ENCODE data around the gene PABPC4L.

DNA sequence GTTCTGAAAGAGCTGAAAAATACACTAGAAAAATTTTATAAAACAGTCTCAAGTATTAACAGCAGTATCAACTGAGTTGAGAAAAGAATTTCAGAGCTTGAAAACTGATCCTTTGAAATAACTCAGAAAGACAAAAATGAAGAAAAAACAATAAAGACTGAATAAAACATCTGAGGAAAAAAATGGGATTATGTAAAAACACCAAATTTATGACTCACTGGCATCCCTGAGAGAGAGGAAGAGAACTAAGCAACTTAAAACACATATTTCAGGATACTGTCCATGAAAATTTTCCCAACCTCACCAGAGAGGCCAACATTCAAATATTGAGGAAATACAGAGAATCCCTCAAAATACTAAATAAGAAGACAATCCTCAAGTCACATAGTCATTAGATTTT, 22.9 kb downstream of the PABPC4L start:
- TF ChIP-seq, protein P1, sequence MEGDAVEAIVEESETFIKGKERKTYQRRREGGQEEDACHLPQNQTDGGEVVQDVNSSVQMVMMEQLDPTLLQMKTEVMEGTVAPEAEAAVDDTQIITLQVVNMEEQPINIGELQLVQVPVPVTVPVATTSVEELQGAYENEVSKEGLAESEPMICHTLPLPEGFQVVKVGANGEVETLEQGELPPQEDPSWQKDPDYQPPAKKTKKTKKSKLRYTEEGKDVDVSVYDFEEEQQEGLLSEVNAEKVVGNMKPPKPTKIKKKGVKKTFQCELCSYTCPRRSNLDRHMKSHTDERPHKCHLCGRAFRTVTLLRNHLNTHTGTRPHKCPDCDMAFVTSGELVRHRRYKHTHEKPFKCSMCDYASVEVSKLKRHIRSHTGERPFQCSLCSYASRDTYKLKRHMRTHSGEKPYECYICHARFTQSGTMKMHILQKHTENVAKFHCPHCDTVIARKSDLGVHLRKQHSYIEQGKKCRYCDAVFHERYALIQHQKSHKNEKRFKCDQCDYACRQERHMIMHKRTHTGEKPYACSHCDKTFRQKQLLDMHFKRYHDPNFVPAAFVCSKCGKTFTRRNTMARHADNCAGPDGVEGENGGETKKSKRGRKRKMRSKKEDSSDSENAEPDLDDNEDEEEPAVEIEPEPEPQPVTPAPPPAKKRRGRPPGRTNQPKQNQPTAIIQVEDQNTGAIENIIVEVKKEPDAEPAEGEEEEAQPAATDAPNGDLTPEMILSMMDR (IDR thresholded peaks at IDR 0.05), result no peak
- TF ChIP-seq TEAD4 (IDR thresholded peaks at IDR 0.05; ENCODE audit: borderline replicate concordance, insufficient read depth) (no peak), CHD2 (IDR thresholded peaks at IDR 0.05; ENCODE audit: low read length, partially characterized antibody) (no peak), POLR2AphosphoS5 (IDR thresholded peaks at IDR 0.05; ENCODE audit: low read depth, low read length) (no peak), EP300 (IDR thresholded peaks at IDR 0.05; ENCODE audit: borderline replicate concordance in 1 of 2, low read depth in 1 of 2, low read length in 1 of 2) (no peak), RFX5 (IDR thresholded peaks at IDR 0.05; ENCODE audit: low read length) (no peak), MXI1 (IDR thresholded peaks at IDR 0.05; ENCODE audit: low read depth, low read length) (no peak), RXRA (IDR thresholded peaks at IDR 0.05; ENCODE audit: borderline replicate concordance, low read depth) (no peak), SIN3A (IDR thresholded peaks at IDR 0.05; ENCODE audit: borderline replicate concordance, low read depth, low read length) (no peak), GATA2 (CRISPR knock-in tag; IDR thresholded peaks at IDR 0.05) (no peak)

All from SK-N-SH (cell line).